HL-60/S4 treated with phorbol 12-myristate 13-acetate at 8.2 ng/mL for 4 days and 3 days (cell line): ENCODE measurements around the gene ARX.

ENCODE experiments used
- in situ Hi-C: fragments of 300-500 bp; cut with MboI; formaldehyde crosslinking; loops from 2 replicates; pipeline ENCODE4 v1.15.0; 2022; ENCODE audit warnings: low sequenced_read_pairs

Gene ARX

GRCh38 chrX:25001808-25002660, 13.7 kb downstream of the ARX start:
- in situ Hi-C loops = no loop called here

- in situ Hi-C loops = no loop called here
Measured at GRCh38 chrX:24999511-24999910, 16.3 kb downstream of the ARX start.

GRCh38 chrX:24996096-24996709, 19.6 kb downstream of the ARX start:
- in situ Hi-C loops = no loop called here

GRCh38 chrX:24993879-24994278, 21.9 kb downstream of the ARX start:
- in situ Hi-C loops = no loop called here

- in situ Hi-C loops = no loop called here
Measured at GRCh38 chrX:24990535-24990934, 25.2 kb downstream of the ARX start.

GRCh38 chrX:24988314-24988713, 27.5 kb downstream of the ARX start:
- in situ Hi-C loops = no loop called here

GRCh38 chrX:24987731-24988130, 28.0 kb downstream of the ARX start:
- in situ Hi-C loops = no loop called here

GRCh38 chrX:24985120-24985519, 30.6 kb downstream of the ARX start:
- in situ Hi-C loops = no loop called here

GRCh38 chrX:24983931-24984330, 31.8 kb downstream of the ARX start:
- in situ Hi-C loops = no loop called here

GRCh38 chrX:24982306-24982965, 33.3 kb downstream of the ARX start:
- in situ Hi-C loops = no loop called here

GRCh38 chrX:24981030-24981429, 34.7 kb downstream of the ARX start:
- in situ Hi-C loops = no loop called here

GRCh38 chrX:24979081-24979480, 36.7 kb downstream of the ARX start:
- in situ Hi-C loops = no loop called here

- in situ Hi-C loops = no loop called here
Measured at GRCh38 chrX:24969812-24970211, 46.0 kb downstream of the ARX start.

- in situ Hi-C loops = no loop called here
Measured at GRCh38 chrX:24965372-24965771, 50.4 kb downstream of the ARX start.

- in situ Hi-C loops = no loop called here
Measured at GRCh38 chrX:24963823-24964222, 51.9 kb downstream of the ARX start.

- in situ Hi-C loops = no loop called here
Measured at GRCh38 chrX:24961809-24962208, 54.0 kb downstream of the ARX start.

GRCh38 chrX:24956828-24957227, 58.9 kb downstream of the ARX start:
- in situ Hi-C loops = no loop called here

- in situ Hi-C loops = no loop called here
Measured at GRCh38 chrX:24955372-24955930, 60.3 kb downstream of the ARX start.

- in situ Hi-C loops = no loop called here
Measured at GRCh38 chrX:24954732-24955131, 61.0 kb downstream of the ARX start.
